GM19035 (cell line): ENCODE results near the gene RPUSD2.
A peak's percentile ranks its signal among the peaks of the same experiment; 100 is the strongest.
"Not testable (repeated sequence)": the region's sequence is repeated elsewhere in the genome, so short reads cannot be mapped to it uniquely, and the experiment has no call there.

ENCODE experiments used
- ATAC-seq: cut with Tn5 transposase; IDR thresholded peaks from one replicate; pipeline ENCODE4 v1.9.1; 2021; ENCODE audit not compliant: unreplicated experiment

The RPUSD2 gene

GRCh38 chr15:40564591-40565332, 4.3 kb upstream of the RPUSD2 start, which contains the start of gene CCDC32:
TSS of gene CCDC32 (minus strand) at chr15:40565042. CDS start at chr15:40563015, 2,027 bp downstream.
- peak; percentile 93 for ATAC-seq

- ATAC-seq: no peak
Measured at GRCh38 chr15:40565333-40566238, 3.5 kb upstream of the RPUSD2 start.

GRCh38 chr15:40567111-40567510, 2.0 kb upstream of the RPUSD2 start:
- no peak for ATAC-seq

DNA sequence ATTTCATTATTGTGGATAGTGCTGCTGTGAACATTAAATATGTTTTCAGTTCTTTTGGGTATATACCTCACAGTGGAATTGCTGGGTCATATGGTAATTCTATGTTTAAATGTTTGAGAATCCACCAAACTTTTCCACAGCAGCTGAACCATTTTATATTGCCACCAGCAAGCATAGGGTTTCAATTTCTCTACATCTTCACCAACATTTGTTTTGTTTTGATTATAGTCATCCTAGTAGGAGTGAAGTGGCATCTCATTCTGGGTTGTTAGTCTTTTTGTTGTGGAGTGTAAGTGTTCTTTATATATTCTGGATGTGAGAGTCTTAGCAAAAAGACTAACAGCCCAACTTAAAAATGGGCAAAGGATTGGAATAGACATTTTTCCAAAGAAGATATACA, 6.0 kb downstream of the RPUSD2 start:
- ATAC-seq: no peak

GRCh38 chr15:40576914-40577313, 7.8 kb downstream of the RPUSD2 start:
- not testable (repeated sequence) for ATAC-seq

DNA sequence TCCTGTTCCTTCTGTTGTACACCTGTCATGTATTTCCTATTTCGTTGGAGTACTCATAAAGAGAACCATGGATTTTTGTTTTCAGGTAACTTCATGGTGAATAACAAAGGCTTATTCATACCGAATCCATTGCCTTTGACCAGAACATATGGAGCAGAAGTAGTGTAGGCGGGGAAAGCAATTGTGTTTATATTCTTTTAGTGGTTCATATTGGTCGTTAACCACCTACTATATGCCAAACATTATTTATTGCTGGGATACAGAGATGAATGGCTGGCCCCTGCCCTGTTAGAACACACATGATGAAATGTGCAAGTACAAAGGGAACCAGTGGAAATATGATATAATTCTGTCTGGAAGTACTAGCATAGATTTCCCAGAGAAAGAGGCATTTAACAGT, 9.8 kb downstream of the RPUSD2 start:
- ATAC-seq: no peak

GRCh38 chr15:40581796-40582195, 12.7 kb downstream of the RPUSD2 start:
- ATAC-seq: not testable (repeated sequence)

DNA sequence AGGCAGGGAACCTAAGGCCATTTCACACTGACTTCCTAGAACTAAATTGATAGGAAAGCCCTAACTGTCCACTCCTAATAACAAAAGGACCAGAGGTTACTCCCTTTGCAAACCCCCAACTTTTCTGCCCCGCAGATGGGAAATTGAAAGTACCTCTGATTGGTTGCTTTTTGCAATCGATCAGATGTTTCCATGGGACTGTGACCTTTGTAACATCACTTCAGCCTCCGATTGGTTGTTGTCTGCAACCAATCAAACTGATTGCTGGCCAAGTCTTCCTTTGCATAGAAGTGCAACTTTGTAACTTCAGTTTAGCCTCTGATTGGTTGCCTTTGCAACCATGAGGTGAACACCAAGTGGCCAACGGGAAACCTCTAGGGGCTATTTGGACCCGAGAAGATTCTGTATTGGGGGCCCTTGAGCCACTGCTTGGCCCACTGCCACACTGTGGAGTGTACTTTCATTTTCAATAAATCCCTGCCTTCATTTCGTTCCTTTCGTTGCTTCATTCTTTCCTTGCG, 13.7 kb downstream of the RPUSD2 start:
- no peak for ATAC-seq

DNA sequence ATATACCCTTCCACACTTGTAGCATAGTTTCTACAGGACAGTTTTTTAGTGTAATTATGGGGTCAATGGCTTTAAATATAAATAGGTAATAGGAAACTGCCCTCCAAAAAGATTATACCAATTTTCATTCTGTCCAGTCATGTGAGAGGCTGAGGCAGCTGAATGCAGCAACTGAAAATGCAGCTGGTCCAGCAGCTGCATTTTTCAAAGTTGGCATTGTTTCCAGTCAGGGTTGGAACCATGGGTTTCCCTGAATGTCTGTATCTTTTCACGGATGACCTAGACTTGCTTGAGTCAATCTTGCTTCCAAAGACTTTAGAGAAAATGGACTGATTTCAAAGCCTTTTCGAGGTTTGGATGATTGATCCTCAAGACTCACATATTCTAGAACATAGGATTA, 15.1 kb downstream of the RPUSD2 start:
- no peak for ATAC-seq

DNA sequence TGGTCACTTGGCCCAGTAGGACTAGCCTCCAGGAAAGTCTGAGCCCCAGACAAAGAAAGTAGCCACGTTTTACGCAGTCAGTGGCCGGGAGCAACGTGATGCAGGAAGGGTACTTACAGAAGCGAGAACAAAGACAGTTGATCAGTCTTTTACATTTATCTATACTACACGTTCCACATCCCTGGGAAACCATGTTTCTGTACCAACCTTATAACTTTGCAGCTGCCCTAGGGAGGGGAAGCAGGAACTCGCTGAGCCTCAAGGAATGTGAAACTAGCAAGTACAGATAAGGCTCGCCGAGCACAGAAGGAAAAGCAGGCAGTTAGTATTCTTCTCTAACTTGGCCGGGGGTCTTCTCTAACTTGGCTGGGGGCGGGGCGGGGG, 21.6 kb downstream of the RPUSD2 start:
- no peak for ATAC-seq

DNA sequence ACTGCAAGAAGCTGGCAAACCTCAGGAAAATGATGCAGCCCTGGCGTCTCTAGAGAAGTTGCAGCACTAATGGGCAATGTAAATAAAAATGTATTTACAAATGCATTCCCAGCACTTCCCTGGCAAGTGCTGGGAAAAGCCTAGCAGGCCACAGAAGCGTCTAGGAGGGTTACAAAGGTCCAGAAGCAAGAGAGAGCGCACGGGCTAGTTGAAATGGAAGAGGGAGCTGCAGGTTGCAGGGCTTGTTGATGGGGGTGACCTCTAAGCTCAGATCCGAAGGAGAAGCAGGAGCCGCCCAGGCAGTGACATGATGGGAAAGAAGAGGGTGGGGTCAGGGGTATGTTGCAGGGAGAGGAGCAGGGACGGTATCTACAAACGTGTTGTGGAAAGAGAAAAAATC, 22.3 kb downstream of the RPUSD2 start:
- ATAC-seq: no peak

GRCh38 chr15:40593165-40593564, 24.1 kb downstream of the RPUSD2 start:
- ATAC-seq: no peak

DNA sequence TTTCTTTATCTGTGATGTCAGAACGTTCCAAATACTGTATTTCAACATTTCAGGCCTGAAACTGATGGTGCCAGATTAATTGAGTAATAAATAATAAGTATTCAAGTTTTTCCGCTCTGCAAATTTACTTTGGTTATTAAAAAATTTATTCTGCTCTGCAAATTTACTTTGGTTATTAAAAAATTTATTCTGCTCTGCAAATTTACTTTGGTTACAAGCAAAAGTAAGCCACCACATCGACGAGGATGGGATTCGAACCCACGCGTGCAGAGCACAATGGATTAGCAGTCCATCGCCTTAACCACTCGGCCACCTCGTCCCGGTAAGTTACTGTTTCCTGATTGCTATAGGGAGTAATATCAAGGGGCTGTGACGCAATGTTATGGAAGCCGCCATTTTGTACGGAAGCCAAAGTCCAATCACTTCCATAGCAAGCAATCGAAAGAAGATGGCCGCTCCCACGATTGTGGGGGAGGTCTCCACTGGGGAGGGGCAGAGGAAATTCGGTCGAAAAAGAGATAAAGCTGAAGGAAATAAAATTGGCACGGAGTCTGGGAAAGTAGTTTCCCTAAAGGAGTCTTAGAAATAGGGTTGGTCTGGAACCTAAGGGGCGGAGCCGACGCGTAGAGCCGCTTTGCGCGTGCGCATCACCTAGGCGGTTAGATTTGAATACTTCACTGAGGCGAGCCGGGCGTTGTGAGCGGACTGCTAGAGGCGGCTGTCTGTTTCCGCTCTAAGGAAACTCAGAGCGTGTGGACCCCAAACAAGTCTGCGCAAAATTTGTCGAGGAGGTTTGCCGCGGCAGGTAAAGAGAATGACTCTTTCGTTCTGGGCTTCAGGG, 24.7 kb downstream of the RPUSD2 start, which contains the start of gene KNL1:
KNL1 (plus strand) TSS at position 662 of the 841 bp plus-strand sequence. CDS start 8,683 bp downstream, outside the sequence.
- peak; percentile 72 for ATAC-seq

DNA sequence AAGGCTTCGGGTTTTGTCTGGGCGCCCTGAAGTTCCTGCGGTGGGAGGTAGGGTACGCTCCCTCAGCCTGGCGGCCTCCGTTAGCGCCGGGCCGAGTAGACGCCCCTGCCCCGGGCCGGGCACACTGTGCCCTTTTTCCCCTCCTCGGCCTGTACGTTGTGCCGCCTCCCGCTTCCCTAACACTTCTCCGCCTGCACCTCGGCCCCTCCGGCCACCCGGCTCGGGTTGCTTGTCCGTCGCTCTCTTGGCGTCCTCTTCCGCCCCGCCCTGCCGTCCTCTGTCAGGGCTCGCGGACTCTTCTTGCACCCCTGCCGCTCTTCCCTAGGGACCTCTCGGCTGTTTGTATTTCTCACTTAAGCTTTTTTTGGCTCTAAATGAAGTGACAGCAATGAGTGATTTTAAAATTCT, 25.3 kb downstream of the RPUSD2 start:
- peak; percentile 47 for ATAC-seq

DNA sequence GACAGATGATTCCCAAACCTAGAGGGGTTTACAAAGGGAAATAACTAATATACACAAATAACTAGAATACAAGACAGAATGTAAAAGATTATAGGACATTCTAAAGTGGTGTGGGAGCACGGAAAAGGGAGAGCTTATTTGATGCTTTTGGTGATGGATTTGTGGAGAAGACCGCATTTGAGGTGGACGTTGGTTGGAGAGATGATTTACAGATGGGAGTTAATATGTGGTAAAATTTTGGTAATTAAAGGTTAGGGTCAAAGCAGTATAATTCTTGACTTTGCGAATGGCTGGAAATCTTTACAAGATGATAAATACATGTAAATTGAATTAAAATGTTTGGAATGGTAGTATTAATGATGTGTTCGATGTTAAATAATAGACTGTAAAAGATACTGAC, 26.1 kb downstream of the RPUSD2 start:
- ATAC-seq: no peak

- no peak for ATAC-seq
Measured at GRCh38 chr15:40595773-40596172, 26.7 kb downstream of the RPUSD2 start.

- no peak for ATAC-seq
Measured at GRCh38 chr15:40597024-40597423, 27.9 kb downstream of the RPUSD2 start.

DNA sequence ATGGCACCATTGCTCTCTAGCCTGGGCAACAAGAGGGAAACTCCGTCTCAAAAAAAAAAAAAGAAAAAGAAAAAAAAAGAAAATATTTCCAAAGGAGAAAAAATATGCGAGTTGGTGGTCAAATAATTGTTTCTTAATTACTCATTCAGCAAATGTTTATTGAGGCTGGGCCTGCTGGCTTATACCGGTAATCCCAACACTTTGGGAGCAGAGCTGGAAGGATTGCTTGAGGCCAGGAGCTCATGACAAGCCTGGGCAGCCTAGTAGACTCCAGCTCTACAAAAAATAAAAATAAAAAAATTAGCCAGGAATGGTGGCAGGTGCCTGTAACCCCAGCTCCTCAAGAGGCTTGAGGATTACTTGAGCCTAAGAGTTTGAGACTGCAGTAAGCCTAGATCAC, 29.0 kb downstream of the RPUSD2 start:
- ATAC-seq: no peak

DNA sequence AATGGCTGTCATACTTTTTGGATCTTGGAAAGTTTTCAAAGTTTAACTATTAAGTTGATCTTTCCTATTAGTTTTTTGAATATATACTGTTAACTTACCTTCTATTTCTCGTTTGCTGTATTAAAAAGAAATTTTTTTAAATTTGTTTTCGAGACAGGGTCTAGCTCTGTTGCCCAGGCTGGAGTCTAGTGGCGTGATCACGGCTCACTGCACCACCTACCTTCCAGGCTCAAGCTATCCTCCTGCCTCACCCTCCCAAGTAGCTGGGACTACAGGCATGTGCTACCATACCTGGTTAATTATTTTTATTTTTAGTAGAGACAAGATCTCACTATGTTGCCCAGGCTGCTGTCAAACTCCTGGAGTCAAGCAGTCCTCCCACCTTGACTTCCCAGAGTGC, 29.6 kb downstream of the RPUSD2 start:
- ATAC-seq: no peak

- ATAC-seq: no peak
Measured at GRCh38 chr15:40600956-40601355, 31.9 kb downstream of the RPUSD2 start.

- no peak for ATAC-seq
Measured at GRCh38 chr15:40603935-40604334, 34.8 kb downstream of the RPUSD2 start.
